ENCODE measurements around the gene ITPKB. TPM values are rescaled to one million over a fixed set of nuclear protein-coding genes. Genes with fewer than 3 reads are reported as not detected.

ITPKB gene
- total and polyA plus RNA-seq, 8 donors = 25.0 to 38.7 (median 32.6) TPM

DNA sequence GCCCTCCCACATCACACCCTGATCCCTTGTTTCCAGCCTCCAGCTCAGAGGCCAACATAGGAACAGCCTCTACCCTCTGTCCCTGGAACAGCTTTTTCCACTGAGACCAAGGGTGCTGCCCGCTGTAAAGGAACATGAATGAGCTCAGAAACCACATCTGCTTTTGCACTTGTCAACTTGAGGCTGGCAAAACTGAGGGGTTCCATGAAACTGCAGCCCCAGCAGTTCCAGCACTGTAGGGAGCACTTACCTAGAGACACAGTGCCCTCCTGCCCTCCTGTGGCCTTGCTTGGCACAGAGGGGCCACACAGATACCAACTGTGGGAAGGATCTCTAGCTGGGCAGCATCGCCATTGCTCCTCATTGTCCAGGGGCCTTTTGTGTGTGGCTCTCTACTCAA, 51.7 kb downstream of the ITPKB start:
- Histone ChIP-seq H3K9me3 (no peaks in the 10 kb centered on the region), H3K27ac (no peak overlapping the region), H3K4me1 (peaks cover 14 to 76% of the 10 kb centered on the region in 2 donors), H3K4me3 (no peak overlapping the region), H3K36me3 (peaks cover 0 to 5% of the 10 kb centered on the region in 2 donors), H3K27me3 (no peaks in the 10 kb centered on the region)
- TF ChIP-seq, protein P1, sequence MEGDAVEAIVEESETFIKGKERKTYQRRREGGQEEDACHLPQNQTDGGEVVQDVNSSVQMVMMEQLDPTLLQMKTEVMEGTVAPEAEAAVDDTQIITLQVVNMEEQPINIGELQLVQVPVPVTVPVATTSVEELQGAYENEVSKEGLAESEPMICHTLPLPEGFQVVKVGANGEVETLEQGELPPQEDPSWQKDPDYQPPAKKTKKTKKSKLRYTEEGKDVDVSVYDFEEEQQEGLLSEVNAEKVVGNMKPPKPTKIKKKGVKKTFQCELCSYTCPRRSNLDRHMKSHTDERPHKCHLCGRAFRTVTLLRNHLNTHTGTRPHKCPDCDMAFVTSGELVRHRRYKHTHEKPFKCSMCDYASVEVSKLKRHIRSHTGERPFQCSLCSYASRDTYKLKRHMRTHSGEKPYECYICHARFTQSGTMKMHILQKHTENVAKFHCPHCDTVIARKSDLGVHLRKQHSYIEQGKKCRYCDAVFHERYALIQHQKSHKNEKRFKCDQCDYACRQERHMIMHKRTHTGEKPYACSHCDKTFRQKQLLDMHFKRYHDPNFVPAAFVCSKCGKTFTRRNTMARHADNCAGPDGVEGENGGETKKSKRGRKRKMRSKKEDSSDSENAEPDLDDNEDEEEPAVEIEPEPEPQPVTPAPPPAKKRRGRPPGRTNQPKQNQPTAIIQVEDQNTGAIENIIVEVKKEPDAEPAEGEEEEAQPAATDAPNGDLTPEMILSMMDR (IDR thresholded peaks at IDR 0.05) = no peak
- no peak for DNase-seq
- intact Hi-C loops (cut with DNase I) = no loop called here
- no peak for ATAC-seq

- Histone ChIP-seq H3K4me3 (no peak overlapping the region), H3K27ac (no peak overlapping the region), H3K27me3 (no peaks in the 10 kb centered on the region), H3K9me3 (no peaks in the 10 kb centered on the region), H3K36me3 (peaks cover 0 to 4% of the 10 kb centered on the region in 2 donors), H3K4me1 (peaks cover 13 to 74% of the 10 kb centered on the region in 2 donors)
- ATAC-seq (no peak), DNase-seq (no peak)
- TF ChIP-seq, protein P1 (IDR thresholded peaks at IDR 0.05) = no peak
- intact Hi-C loops (cut with DNase I) = no loop called here
These were observed 52.3 kb downstream of the ITPKB start for GRCh38 chr1:226686440-226687425.

GRCh38 chr1:226685196-226685820, 53.8 kb downstream of the ITPKB start:
- H3K9me3 ChIP-seq = no peaks in the 10 kb centered on the region
- H3K4me3 ChIP-seq = no peak overlapping the region
- TF ChIP-seq, protein P1 (IDR thresholded peaks at IDR 0.05) = no peak
- no peak for DNase-seq
- ATAC-seq = no peak
- H3K36me3 ChIP-seq = peaks cover 0 to 4% of the 10 kb centered on the region in 2 donors
- no peaks in the 10 kb centered on the region for H3K27me3 ChIP-seq
- intact Hi-C loops (cut with DNase I) = no loop called here
- peaks cover 2 to 70% of the 10 kb centered on the region in 2 donors for H3K4me1 ChIP-seq
- no peak overlapping the region for H3K27ac ChIP-seq

DNA sequence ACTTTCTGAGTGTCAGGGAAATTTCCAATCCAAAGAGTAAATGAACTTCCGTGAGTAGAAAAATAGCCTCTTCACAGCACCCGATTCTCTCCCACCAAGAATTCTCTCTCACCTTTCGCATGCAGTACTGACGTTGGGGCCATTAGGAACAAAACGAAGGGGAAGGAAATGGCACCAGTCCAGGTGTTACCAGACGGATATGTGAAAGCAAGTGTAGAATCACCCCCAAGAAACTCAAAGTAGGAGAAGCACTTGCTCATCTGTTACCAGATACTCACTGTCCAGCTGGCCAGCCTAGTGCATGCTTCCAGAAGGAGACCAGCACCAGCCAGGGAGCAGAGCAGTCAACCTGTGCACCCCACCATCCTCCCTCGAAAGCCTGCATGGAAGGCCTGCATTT, 55.1 kb downstream of the ITPKB start:
- Histone ChIP-seq H3K4me3 (no peak overlapping the region), H3K9me3 (no peaks in the 10 kb centered on the region), H3K27me3 (no peaks in the 10 kb centered on the region), H3K4me1 (peaks cover 4 to 76% of the 10 kb centered on the region in 2 donors), H3K36me3 (no peaks in the 10 kb centered on the region), H3K27ac (no peak overlapping the region)
- intact Hi-C loops (cut with DNase I) = no loop called here
- no peak for DNase-seq
- no peak for ATAC-seq
- TF ChIP-seq, protein P1 (IDR thresholded peaks at IDR 0.05) = no peak

Data from left lung (tissue), 10 donors.